SK-MEL-5 (cell line): Measurements from ENCODE around the gene JADE3. TPM values are rescaled to one million over a fixed set of nuclear protein-coding genes. Genes with fewer than 3 reads are reported as not detected.
A peak's percentile ranks its signal among the peaks of the same experiment; 100 is the strongest.
"Not testable (repeated sequence)": the region's sequence is repeated elsewhere in the genome, so short reads cannot be mapped to it uniquely, and the experiment has no call there.

Experiments used
- DNase-seq: peaks from one replicate; pipeline ENCODE4 v3.0.0-alpha.2; 2016; ENCODE audit warnings: low read depth, low spot score
- in situ Hi-C: cut with HindIII; loops from 2 replicates; pipeline ENCODE4 v1.10.0; 2016; ENCODE audit warnings: low sequenced_read_pairs, high pct_unique_total_duplicates, low pct_unique_long_range_greater_than_20kb
- total RNA-seq: library from RNA; depleted of rRNA; stranded (reverse); fragments of >200 nt; shearing (Covaris generic); gene quantifications from 2 replicates; pipeline ENCODE4 v1.2.3, GENCODE V29; 2014

JADE3 gene
- total RNA-seq, 1 experiment from 2014 or later, result 9.4 TPM

- in situ Hi-C loops, result no loop called here
- no peak for DNase-seq
Measured at GRCh38 chrX:46920235-46920634, 8.0 kb downstream of the JADE3 start.

DNA sequence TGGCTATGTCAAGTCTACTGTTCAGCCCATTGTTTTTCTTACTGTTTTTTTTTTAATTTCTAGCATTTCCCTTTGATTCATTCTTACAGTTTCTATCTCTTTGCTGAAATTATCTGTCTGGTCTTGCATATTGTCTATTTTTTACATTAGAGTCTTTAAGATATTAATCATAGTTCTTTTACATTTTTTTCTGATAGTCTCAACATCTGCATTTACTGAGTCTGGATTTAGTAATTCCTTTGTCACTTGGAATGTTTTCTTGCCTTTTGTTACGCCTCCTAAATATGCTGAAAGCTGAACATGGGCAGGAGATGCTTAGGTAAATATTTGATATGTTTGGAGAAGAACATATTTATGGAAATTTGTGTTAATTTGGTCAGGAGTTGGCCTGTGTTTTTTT is 10.4 kb downstream of the JADE3 start:
- DNase-seq, result no peak
- in situ Hi-C loops, result no loop called here

- DNase-seq, result no peak
- in situ Hi-C loops, result no loop called here
Measured at GRCh38 chrX:46927718-46928117, 15.5 kb downstream of the JADE3 start.

GRCh38 chrX:46929439-46930261 is 17.4 kb downstream of the JADE3 start:
- no peak for DNase-seq
- in situ Hi-C loops, result no loop called here

DNA sequence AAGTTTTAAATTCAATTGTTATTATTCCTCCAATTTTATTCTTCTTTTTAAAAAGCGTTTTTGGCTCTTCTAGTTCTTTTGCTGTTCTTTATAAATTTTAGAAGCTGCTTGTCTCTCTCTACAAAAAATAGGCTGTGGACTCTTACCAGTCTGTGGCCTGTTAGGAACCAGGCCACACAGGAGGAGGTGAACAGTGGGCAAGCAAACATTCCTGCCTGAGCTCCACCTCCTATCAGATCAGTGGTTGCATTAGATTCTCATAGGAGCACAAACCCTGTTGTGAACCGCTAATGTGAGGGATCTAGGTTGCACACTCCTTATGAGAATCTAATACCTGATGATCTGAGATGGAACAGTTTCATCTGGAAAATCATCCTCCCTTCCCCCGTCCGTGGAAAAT is 23.1 kb downstream of the JADE3 start:
- in situ Hi-C loops, result no loop called here
- no peak for DNase-seq

GRCh38 chrX:46938589-46938988 is 26.4 kb downstream of the JADE3 start:
- DNase-seq, result no peak
- in situ Hi-C loops, result no loop called here

DNA sequence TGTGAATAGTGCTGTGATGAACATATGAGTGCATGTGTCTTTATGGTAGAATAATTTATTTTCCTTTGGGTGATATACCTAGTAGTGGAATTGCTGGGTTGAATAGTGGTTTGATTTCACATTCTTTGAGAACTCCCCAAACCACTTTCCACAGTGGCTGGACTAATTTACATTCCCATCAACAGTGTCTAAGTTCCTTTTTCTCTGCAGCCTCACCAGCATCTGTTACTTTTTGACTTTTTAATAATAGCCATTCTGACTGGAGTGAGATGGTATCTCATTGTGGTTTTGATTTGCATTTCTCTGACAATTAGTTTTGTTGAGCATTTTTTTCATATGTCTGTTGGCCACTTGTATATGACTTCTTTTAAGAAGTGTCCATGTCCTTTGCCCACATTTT is 29.1 kb downstream of the JADE3 start:
- no peak for DNase-seq
- in situ Hi-C loops, result no loop called here

GRCh38 chrX:46953137-46953527 is 40.9 kb downstream of the JADE3 start:
- in situ Hi-C loops, result no loop called here

GRCh38 chrX:46953597-46953996 is 41.4 kb downstream of the JADE3 start:
- peak; percentile 47 for DNase-seq
- in situ Hi-C loops, result no loop called here

More at GRCh38 chrX:46953137-46953527, 40.9 kb downstream of the JADE3 start:
- DNase-seq, result no peak

DNA sequence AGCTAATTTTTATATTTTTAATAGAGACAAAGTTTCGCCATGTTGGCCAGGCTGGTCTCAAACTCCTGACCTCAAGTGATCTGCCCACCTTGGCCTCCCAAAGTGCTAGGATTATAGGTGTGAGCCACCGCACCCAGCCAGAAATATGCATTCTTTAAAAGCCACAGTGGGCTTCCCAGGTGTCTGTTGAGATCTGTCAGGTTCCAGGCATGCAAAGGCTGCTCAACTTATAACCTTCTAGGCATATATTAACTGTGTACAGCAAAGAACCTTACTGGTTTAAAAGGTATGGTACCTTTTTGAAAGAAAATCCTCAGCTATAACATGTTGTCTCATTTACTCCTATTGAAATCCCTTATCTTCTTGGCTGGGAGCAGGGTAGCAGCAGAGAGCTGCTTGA is 42.5 kb downstream of the JADE3 start:
- in situ Hi-C loops, result no loop called here

GRCh38 chrX:46956589-46956988 is 44.4 kb downstream of the JADE3 start:
- DNase-seq, in situ Hi-C loops: not testable (repeated sequence)

More for the DNA sequence above, 42.5 kb downstream of the JADE3 start:
- no peak for DNase-seq

DNA sequence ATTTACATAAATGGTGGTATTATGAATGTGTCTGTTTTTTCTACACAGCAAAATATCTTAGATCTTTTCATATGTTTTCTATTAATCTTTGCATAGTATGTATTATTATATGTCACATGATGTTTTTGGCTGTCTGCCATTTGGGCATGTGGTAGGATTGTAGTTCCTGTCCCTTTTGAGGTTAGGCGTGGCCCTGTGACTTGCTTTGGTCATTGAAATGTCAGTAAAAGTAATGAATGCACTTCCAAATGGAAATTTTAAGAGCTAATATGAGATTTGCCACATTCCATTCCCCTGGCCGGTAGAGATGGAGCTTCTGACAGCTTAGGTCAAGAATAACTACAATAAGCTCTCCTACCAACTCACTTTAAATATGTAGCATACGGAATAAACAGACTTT is 45.1 kb downstream of the JADE3 start:
- in situ Hi-C loops, result no loop called here
- peak; percentile 7 for DNase-seq

DNA sequence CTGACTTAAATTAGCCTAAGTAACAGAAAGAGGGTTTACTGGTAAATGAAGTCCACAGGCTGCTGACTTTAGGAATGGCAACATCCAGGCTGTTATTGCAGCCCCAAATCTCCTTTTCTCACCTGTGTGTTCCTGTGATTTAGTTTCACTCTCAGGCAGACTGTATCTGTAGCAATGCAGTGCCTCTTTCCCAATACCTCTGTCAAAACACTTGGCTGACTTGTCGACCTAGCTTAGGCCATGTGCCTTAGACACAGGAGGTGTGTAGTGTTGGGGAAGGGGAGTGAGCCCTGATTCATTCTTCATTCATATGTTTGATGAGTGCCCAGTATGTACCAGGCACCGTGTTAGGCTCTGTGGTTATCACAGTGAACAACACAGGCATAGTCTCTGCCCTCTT is 46.9 kb downstream of the JADE3 start:
- DNase-seq, result no peak
- in situ Hi-C loops, result no loop called here

- in situ Hi-C loops, result no loop called here
- DNase-seq, result no peak
Measured at GRCh38 chrX:46959985-46960700, 47.9 kb downstream of the JADE3 start.

- no peak for DNase-seq
Measured at GRCh38 chrX:46961097-46961496, 48.9 kb downstream of the JADE3 start.

DNA sequence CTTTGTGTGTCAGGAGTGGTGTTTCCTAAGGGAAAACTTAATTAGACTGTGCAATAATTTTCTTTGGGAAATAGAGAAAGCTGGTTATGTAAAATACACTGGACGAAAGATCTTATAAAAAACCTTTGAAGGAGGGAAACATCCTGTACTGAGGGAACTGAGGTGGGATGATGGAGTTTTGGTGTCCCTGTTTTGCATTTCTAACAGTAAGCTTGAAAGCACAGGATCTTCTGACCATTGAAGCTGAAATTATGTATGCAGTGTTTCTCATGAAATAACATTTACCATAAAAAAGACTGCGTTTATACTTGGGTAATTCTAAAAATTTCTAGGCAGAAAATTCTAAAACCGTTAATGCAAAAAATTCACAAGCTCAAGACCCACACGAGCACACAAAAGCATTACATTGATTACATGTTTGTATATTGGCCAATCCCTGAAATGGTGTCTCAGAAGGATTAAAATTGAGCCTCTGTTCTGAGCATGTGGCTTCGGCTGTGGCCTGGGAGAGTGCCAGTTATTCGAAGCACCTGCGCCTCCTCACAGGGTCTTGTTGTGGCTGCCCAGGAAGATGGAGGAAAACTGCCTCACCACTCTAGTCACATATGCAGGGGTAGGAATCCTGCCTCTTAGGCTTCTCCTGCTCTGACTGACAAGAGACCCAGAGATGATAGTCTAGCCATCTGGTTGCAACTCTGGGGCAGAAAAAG is 49.5 kb downstream of the JADE3 start:
- in situ Hi-C loops, result no loop called here

More at GRCh38 chrX:46961097-46961496, 48.9 kb downstream of the JADE3 start:
- in situ Hi-C loops, result no loop called here

DNA sequence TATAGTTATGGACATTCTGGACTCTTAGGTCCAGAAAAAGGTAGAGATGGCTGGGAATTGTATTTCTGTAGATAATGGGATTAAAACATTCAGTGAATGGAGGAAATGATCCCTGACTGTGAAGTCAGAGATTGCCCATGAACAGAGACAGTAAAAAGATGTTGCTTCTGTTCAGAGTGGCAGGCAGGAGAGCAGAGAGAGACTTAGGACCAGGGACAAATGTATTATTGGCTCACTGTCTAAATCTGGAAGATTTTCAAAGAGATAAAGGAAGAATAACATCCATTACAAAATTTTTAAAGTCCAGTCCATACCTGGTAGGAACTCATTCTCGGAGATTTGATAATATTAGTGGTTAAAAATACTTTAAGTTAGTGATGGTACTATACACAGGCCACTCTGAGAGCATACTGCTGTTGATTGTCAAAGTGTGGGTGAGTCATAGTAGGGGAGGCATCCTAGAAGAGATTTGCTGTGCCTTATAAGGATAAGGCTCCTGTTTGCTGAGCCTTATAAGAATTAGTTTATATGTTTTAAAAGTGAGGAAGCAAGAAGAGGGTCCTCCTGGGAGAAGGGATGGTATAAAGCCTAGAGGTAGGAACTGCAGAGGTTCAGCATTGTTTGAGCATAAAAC is 53.0 kb downstream of the JADE3 start:
- DNase-seq, result no peak
- in situ Hi-C loops, result no loop called here

More for the DNA sequence above, 49.5 kb downstream of the JADE3 start:
- no peak for DNase-seq

- in situ Hi-C loops, result no loop called here
- no peak for DNase-seq
Measured at GRCh38 chrX:46967547-46967946, 55.3 kb downstream of the JADE3 start.
